SU-DHL-6 (cell line): ENCODE results near the gene SCFD2.

Experiments used
- CTCF ChIP-seq: fragments of 200-600 bp; sonication (generic); IDR thresholded peaks from one replicate; pipeline ENCODE4 v1.5.1; 2017; ENCODE audit warnings: antibody characterized with exemption, mild to moderate bottlenecking, low read length, moderate library complexity; ENCODE audit not compliant: insufficient read depth, poor library complexity, severe bottlenecking
- EZH2phosphoT487 ChIP-seq: fragments of 200-600 bp; sonication (generic), shearing (Covaris generic); conservative IDR thresholded peaks from 2 replicates; pipeline ENCODE4 v1.6.1; 2018; ENCODE audit warnings: mild to moderate bottlenecking, antibody characterized with exemption, low read length, moderate library complexity, mixed read lengths

- TF ChIP-seq EZH2phosphoT487: no peak
- no peak for TF ChIP-seq CTCF
Measured at GRCh38 chr4:53118676-53119075, 247.2 kb downstream of the SCFD2 start.
